Measurements from ENCODE around the gene ZNF708.
"Not testable (repeated sequence)": the region's sequence is repeated elsewhere in the genome, so short reads cannot be mapped to it uniquely, and the experiment has no call there.

Gene ZNF708

DNA sequence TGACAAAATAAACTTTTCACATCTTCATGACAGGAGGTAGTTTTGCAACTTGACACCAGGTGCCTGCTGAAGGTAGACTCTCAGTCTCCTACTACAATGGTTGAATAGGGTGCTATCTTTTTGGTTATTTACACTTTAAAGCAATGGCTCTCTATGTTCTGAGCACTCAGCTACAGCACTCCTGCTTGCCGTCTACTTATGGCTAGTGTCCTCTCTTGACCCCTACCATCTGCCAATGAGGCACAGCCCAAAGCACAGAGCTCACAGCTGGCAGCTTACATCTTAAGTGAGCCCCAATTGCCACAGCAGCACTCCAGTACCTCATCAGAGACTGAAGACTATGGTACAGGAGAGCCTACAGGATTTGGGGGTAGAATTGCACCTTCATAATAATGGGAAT, 11.4 kb downstream of the ZNF708 start:
- no peak for DNase-seq (ENCODE audit: insufficient read length)

DNA sequence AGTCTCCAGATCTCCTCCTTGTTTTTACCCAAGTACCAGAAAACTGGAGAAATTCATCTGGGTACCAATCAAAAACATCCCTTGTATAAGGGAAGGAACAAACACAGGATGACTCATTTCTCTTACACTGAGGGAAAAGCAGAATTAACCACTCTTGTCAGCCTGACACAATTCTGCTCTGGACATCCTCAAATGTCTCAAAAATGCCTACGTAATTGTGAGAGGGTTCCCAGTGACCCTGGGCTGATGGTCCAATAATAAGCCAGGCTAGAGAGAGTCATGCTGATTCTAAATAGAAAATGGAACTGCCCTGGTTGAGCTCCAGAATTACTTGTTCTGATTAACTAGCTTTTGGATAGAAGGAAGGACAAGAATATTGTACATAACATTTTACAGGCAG, 14.5 kb downstream of the ZNF708 start:
- TF ChIP-seq POLR2AphosphoS5 (IDR thresholded peaks at IDR 0.05; ENCODE audit: low read depth, low read length) (no peak), TAF1 (IDR thresholded peaks at IDR 0.05; ENCODE audit: borderline replicate concordance, low read depth, low read length) (no peak), POLR2A (IDR thresholded peaks at IDR 0.05; ENCODE audit: low read depth, low read length) (no peak)
- FAIRE-seq (no peak), DNase-seq (ENCODE audit: insufficient read length) (no peak)

More for the DNA sequence above, 11.4 kb downstream of the ZNF708 start:
- TF ChIP-seq TAF1 (IDR thresholded peaks at IDR 0.05; ENCODE audit: borderline replicate concordance, low read depth, low read length) (no peak), POLR2A (IDR thresholded peaks at IDR 0.05; ENCODE audit: low read depth, low read length) (no peak), POLR2AphosphoS5 (IDR thresholded peaks at IDR 0.05; ENCODE audit: low read depth, low read length) (no peak)
- FAIRE-seq = no peak

DNA sequence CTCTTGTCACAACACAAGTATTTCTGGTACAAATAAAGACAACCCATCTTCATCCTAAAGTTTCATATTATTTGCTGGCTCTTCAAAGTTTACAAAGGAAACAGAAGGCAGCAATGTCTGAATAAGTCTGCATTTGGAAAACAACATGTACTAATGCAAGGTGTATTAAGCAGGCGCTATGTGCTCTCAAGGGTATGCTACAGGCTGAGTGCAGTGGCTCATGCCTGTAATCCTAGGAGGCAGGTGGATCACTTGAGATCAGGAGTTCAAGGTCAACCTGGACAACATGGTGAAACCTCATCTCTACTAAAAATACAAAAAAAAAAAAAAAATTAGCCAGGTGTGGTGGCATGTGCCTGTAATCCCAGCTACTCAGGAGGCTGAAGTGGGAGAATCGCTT, 16.4 kb downstream of the ZNF708 start:
- not testable (repeated sequence) for FAIRE-seq; DNase-seq (ENCODE audit: insufficient read length)

DNA sequence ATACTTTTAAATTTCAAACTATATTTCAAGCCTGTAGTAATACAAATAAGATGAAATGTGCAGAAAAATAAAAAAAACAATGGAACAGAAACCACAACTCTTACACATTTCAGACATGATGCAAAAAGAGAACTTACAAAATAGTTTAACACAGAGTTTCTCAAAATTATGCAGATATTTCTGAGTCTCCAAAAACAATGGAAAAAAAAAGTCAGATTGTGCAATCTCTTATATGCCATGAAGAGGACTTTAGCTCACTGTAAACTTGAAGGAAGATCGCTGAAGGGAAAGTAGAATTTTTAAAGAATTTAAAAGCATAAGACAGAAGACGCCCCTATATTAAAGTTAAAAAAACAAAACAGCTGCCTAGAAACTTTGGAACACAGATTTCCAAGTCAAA, 20.4 kb downstream of the ZNF708 start:
- DNase-seq (ENCODE audit: insufficient read length) = no peak
- TF ChIP-seq TAF1 (IDR thresholded peaks at IDR 0.05; ENCODE audit: borderline replicate concordance, low read depth, low read length) = no peak
- no peak for TF ChIP-seq POLR2AphosphoS5 (IDR thresholded peaks at IDR 0.05; ENCODE audit: low read depth, low read length)
- no peak for TF ChIP-seq POLR2A (IDR thresholded peaks at IDR 0.05; ENCODE audit: low read depth, low read length)
- no peak for FAIRE-seq

DNA sequence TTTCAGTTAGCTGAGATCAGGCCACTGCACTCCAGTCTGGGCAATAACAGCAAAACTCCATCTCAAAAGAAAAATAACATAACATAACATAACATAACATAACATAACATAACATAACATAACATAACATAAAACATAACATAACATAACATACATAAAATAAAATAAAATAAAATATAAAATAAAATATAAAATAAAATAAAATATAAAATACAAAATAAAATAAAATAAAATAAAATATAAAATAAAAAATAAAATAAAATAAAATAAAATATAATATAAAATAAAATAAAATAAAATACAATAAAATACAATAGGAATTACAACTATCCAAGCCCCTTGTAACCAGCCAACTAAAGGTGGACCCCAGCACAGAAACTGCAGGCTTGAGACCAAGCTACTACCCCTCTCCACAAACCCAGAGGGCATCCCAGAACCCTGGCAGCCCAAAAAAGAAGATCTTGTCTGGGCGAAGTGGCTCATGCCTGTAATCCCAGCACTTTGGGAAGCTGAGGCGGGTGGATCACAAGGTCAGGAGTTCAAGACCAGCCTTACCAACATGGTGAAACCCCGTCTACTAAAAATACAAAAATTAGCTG, 22.2 kb downstream of the ZNF708 start:
- not testable (repeated sequence) for FAIRE-seq; DNase-seq (ENCODE audit: insufficient read length)

DNA sequence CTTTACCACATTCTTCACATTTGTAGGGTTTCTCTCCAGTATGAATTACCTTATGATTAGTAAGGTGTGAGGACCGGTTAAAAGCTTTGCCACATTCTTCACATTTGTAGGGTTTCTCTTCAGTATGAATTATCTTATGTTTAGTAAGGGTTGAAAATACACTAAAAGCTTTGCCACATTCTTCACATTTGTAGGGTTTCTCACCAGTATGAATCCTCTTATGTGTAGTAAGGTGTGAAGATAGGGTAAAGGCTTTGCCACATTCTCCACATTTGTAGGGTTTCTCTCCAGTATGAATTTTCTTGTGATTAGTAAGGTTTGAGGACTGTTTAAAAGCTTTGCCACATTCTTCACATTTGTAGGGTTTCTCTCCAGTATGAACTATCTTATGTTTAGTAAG, 35.4 kb downstream of the ZNF708 start:
- DNase-seq (ENCODE audit: insufficient read length); FAIRE-seq: not testable (repeated sequence)

DNA sequence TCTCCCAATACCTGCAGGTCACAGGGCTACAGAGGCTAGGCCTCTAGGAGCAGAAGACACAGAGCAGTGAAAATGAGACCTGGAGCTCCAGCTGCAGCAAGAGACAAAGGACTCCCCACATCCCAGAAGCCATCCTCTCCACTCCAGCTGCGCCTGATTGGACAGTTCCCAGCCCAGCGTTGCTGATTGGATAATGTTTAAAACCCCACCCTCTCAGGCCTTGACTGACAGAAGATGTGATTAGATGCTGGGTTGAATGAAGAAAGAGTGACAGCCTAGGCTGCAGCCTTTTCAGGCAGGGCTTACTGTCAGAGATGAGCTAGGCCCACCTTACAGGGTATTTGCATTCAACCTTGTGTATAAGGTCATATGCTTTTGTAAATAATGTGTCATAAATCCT, 59.4 kb downstream of the ZNF708 start:
- TF ChIP-seq TAF1 (IDR thresholded peaks at IDR 0.05; ENCODE audit: borderline replicate concordance, low read depth, low read length) (no peak), POLR2A (IDR thresholded peaks at IDR 0.05; ENCODE audit: low read depth, low read length) (no peak), POLR2AphosphoS5 (IDR thresholded peaks at IDR 0.05; ENCODE audit: low read depth, low read length) (no peak)
- DNase-seq (ENCODE audit: insufficient read length) (no peak), FAIRE-seq (no peak)

DNA sequence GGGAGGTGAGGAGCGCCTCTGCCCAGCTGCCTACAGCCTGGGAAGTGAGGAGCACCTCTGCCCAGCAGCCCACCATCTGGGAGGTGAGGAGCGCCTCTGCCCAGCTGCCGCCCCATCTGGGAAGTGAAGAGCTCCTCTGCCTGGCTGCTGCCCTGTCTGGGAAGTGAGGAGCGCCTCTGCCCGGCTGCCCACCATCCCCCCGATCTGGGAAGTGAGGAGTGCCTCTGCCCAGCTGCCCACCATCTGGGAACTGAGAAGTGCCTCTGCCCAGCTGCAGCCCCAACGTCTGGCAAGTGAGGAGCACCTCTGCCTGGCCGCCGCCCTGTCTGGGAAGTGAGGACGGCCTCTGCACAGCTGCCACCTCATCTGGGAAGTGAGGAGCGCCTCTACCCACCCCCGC, 64.3 kb downstream of the ZNF708 start:
- TF ChIP-seq POLR2A (IDR thresholded peaks at IDR 0.05; ENCODE audit: low read depth, low read length) = no peak
- no peak for FAIRE-seq
- DNase-seq (ENCODE audit: insufficient read length) = no peak

DNA sequence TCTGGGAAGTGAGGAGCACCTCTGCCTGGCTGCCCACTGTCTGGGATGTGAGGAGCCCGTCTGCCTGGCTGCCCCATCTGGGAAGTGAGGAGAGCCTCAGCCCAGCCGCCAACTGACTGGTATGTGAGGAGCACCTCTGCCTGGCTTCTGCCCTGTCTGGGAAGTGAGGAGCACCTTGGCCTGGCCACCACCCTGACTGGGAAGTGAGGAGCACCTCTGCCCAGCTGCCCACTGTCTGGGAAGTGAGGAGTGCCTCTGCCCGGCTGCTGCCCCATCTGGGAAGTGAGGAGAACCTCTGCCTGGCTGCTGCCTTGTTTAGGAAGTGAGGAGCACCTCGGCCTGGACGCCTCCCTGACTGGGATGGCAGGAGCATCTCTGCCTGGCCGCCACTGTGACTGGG, 64.8 kb downstream of the ZNF708 start:
- TF ChIP-seq POLR2AphosphoS5 (IDR thresholded peaks at IDR 0.05; ENCODE audit: low read depth, low read length) = no peak
- TF ChIP-seq TAF1 (IDR thresholded peaks at IDR 0.05; ENCODE audit: borderline replicate concordance, low read depth, low read length) = no peak
- TF ChIP-seq POLR2A (IDR thresholded peaks at IDR 0.05; ENCODE audit: low read depth, low read length) = no peak
- FAIRE-seq (no peak), DNase-seq (ENCODE audit: insufficient read length) (no peak)

DNA sequence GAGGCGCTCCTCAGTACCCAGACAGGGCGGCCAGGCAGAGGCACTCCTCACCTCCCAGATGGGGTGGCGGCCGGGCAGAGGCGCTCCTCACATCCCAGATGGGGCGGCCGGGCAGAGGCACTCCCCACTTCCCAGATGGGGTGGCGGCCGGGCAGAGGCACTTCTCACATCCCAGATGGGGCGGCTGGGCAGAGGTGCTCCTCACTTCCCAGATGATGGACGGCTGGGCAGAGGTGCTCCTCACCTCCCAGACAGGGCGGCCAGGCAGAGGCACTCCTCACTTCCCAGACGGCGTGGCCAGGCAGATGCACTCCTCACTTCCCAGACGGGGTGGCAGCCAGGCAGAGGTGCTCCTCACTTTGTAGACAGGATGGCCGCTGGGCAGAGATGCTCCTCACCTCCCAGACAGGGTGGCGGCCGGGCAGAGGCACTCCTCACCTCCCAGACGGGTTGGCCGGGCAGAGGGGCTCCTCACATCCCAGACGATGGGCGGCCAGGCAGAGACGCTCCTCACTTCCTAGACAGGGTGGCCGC, 68.3 kb downstream of the ZNF708 start:
- FAIRE-seq = not testable (repeated sequence)

DNA sequence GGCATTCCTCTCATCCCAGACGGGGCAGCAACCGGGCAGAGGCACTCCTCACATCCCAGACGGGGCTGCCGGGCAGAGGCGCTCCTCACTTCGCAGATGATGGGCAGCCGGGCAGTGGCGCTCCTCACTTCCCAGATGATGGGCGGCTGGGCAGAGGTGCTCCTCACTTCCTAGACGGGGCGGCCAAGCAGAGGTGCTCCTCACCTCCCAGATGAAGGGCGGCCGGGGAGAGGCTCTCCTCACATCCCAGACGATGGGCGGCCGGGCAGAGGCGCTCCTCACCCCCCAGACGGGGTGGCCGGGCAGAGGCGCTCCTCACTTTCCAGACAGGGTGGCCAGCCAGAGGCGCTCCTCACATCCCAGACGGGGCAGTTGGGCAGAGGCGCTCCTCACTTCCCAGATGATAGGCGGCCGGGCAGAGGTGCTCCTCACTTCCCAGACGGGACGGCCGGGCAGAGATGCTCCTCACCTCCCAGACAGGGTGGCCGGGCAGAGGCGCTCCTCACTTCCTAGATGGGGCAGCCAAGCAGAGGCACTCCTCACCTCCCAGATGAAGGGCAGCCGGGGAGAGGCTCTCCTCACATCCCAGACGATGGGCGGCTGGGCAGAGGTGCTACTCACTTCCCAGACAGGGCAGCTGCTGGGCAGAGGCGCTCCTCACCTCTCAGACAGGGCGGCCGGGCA, 68.9 kb downstream of the ZNF708 start:
- FAIRE-seq = no peak
- TF ChIP-seq TAF1 (IDR thresholded peaks at IDR 0.05; ENCODE audit: borderline replicate concordance, low read depth, low read length) (no peak), POLR2AphosphoS5 (IDR thresholded peaks at IDR 0.05; ENCODE audit: low read depth, low read length) (no peak), POLR2A (IDR thresholded peaks at IDR 0.05; ENCODE audit: low read depth, low read length) (no peak)
- DNase-seq (ENCODE audit: insufficient read length) = no peak

More for the DNA sequence above, 68.3 kb downstream of the ZNF708 start:
- DNase-seq (ENCODE audit: insufficient read length) = not testable (repeated sequence)

DNA sequence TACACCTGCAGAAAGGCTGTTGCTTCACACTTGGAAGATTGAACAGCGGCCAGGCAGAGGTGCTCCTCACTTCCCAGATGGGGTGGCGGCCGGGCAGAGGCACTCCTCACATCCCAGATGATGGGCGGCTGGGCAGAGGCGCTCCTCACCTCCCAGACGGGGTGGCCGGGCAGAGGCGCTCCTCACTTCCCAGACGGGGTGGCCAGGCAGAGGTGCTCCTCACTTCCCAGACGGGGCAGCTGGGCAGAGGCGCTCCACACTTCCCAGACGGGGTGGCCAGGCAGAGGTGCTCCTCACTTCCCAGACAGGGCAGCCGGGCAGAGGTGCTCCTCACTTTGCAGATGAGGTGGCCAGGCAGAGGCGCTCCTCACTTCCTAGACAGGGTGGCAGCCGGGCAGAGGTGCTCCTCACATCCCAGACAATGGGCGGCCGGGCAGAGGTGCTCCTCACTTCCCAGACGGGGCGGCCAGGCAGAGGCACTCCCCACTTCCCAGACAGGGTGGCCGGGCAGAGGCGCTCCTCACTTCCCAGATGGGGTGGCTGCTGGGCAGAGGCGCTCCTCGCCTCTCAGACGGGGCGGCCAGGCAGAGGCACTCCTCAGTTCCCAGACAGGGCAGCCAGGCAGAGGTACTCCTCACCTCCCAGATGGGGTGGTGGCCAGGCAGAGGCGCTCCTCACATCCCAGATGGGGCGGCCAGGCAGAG, 69.6 kb downstream of the ZNF708 start:
- not testable (repeated sequence) for FAIRE-seq; DNase-seq (ENCODE audit: insufficient read length)

DNA sequence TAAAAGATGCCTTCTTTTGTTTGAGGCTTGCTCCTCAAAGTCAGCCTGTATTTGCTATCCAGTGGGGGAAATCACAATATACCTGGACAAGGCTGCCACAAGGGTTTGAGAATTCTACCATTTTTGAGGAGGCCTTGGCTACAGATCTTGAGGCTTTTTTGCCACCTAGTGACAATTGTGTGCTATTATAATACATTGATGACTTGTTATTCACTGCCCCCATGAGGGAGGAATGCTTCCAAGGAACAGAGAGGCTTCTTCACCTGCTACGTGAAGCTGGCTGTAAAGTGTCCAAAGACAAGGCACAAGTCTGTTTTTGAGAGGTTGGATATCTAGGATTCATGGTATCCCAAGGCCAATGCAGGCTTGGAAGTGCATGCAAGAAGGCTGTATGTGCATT, 72.5 kb downstream of the ZNF708 start:
- FAIRE-seq (no peak), DNase-seq (ENCODE audit: insufficient read length) (no peak)
- TF ChIP-seq TAF1 (IDR thresholded peaks at IDR 0.05; ENCODE audit: borderline replicate concordance, low read depth, low read length) (no peak), POLR2A (IDR thresholded peaks at IDR 0.05; ENCODE audit: low read depth, low read length) (no peak)
